ENCODE measurements around the gene YWHAB.

YWHAB gene

DNA sequence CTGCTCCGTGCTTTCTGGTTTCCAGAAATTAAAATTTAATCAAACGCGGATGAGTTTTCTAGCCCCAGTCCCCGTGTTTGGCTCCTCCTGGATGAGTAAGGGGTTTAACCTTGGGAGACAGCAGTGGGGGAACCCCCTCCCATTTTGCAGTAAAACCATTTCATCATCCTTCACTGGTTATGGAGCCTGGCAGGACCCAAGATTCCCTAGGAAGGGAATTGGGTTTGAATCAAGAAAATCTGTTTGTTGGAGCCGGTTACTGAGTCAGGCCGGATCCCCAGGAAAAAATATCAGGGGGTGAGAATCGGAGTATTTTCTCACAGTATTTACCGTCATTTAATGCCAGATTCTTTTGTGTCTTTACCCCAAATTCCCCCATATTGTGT lies 754 bp downstream of the YWHAB start:
- in situ Hi-C loops (cut with HindIII; ENCODE audit: low pct_unique_long_range_greater_than_20kb, low sequenced_read_pairs): no loop called here
- no peak for DNase-seq (ENCODE audit: low read depth in 1 of 2, low spot score in 1 of 2)
- no peak for TF ChIP-seq JUND (IDR thresholded peaks at IDR 0.05; ENCODE audit: low read depth)

DNA sequence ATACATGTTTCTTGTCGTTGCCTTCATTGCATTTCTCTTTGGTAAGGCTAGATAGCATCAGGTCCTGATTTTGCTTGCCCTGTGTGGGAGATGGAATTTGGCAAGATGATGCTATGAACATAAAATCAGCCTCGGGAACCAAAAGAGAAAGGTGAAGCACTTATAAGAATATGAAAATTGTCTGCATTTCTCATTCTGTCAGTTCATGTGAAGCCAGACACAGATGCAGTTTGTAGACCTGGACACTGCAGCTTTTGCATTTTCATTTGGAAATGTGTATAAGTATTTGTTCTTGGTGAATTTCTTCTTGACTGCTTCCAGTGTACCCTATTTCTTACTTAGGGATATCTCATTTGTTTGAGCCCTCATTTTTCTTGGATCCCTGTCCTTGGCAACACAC lies 1.3 kb downstream of the YWHAB start:
- in situ Hi-C loops (cut with HindIII; ENCODE audit: low pct_unique_long_range_greater_than_20kb, low sequenced_read_pairs): no loop called here
- no peak for DNase-seq (ENCODE audit: low read depth in 1 of 2, low spot score in 1 of 2)
- TF ChIP-seq JUND (IDR thresholded peaks at IDR 0.05; ENCODE audit: low read depth): no peak

GRCh38 chr20:44887466-44887865 lies 2.0 kb downstream of the YWHAB start:
- DNase-seq (ENCODE audit: low read depth in 1 of 2, low spot score in 1 of 2): no peak
- TF ChIP-seq JUND (IDR thresholded peaks at IDR 0.05; ENCODE audit: low read depth): no peak
- in situ Hi-C loops (cut with HindIII; ENCODE audit: low pct_unique_long_range_greater_than_20kb, low sequenced_read_pairs): no loop called here

DNA sequence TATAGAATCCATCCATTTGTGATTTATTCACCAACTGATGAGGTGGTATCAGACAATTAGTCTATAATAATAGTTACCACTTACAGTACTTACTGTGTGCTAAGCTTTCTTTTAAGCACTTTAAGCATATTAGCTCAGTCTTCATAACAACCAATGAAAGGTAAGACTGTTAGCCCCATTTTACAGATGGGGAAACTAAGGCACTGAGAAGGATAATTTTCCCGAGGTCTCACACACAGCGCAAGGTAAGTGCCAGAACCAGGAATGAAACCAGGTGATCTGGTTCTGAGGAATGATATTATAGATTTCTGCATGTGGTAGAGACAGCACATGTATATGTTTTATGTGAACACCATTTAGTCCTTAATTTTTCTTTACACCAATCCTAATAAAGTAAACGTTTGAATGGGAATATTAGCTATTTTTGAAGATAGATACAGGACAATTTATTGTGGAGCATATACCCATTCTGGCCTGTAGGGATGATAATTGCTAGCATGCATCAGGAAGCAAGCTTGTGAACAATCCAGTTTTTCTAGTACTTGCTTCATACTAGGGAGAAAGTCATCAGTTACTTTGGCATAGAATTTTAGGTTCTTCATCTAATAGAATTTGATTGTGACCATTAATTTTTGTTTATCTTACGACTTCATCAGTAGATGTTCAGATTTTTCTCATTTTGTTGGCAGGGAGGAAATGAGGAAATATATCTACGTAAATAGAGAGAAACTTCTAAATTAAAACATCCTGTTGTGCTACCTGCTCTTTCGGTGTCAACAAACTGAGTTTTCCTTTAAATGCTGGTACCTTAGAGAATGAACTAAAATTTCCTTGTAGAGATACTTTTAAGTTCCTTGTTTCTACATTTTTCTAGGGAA lies 3.0 kb downstream of the YWHAB start:
- in situ Hi-C loops (cut with HindIII; ENCODE audit: low pct_unique_long_range_greater_than_20kb, low sequenced_read_pairs): no loop called here

DNA sequence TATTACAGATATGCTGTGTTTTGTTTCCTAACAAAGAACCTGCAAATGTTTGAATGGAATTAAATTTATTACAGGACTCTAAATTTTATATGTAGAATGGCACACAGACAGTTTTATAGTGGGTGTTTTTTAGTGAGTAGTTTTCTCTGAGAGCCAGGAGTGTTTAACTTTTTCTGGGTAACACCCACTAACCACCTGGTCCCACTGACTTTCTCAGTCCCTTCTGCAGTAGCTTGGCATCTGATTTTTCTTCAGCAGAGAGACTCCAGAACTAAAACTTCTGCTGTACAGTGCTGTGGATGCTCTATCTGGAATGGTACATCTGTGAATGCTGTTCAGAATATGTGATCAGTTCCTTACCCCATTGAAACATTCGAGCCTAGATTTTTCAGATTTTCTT lies 6.3 kb downstream of the YWHAB start:
- in situ Hi-C loops (cut with HindIII; ENCODE audit: low pct_unique_long_range_greater_than_20kb, low sequenced_read_pairs): no loop called here
- DNase-seq (ENCODE audit: low read depth in 1 of 2, low spot score in 1 of 2): no peak
- TF ChIP-seq JUND (IDR thresholded peaks at IDR 0.05; ENCODE audit: low read depth): no peak

More for the DNA sequence above, 3.0 kb downstream of the YWHAB start:
- peak; percentile 59 to 85 for DNase-seq (ENCODE audit: low read depth in 1 of 2, low spot score in 1 of 2)
- TF ChIP-seq JUND (IDR thresholded peaks at IDR 0.05; ENCODE audit: low read depth): no peak

DNA sequence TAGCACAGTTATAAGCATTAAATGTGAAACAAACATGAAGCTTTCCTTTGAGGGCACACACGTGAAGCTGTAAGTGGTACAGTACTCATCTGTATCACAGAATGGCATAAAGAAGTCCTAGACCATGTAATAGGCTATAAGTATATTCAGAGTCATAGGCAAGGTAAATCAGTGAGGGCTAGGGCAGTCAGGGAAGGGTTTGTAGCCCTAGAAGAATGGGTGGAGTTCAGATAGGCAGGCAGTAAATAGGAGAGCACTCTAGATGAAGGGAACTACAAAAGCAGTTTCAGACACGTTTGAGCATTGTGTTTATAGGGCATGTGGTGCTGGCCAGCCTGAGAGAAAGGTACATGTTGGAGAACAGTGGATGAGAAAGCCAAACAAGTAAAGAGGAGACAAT lies 9.5 kb downstream of the YWHAB start:
- no peak for TF ChIP-seq JUND (IDR thresholded peaks at IDR 0.05; ENCODE audit: low read depth)
- in situ Hi-C loops (cut with HindIII; ENCODE audit: low pct_unique_long_range_greater_than_20kb, low sequenced_read_pairs): no loop called here

GRCh38 chr20:44896583-44896982 lies 11.1 kb downstream of the YWHAB start:
- no peak for DNase-seq (ENCODE audit: low read depth in 1 of 2, low spot score in 1 of 2)
- in situ Hi-C loops (cut with HindIII; ENCODE audit: low pct_unique_long_range_greater_than_20kb, low sequenced_read_pairs): no loop called here
- no peak for TF ChIP-seq JUND (IDR thresholded peaks at IDR 0.05; ENCODE audit: low read depth)

More for the DNA sequence above, 9.5 kb downstream of the YWHAB start:
- DNase-seq (ENCODE audit: low read depth in 1 of 2, low spot score in 1 of 2): no peak

DNA sequence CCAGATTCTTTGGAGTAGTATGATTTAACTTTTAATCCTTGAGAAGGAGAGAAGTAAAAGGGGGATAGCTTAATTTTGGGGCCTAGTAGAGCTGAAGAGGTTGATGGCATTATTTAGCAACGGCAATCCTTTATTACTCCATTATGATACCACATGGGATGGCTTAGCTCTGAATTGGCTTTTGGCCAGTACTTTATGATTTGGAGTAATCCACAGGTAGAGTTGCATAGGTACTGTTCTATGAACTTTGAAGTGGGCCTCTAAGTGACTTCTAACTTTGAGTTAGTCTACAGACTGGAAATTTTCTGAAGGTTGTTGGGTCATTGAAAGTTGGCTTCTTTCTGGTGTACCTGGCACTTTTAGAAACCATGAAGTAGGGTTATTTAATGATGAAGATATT lies 11.6 kb downstream of the YWHAB start:
- in situ Hi-C loops (cut with HindIII; ENCODE audit: low pct_unique_long_range_greater_than_20kb, low sequenced_read_pairs): no loop called here
- no peak for DNase-seq (ENCODE audit: low read depth in 1 of 2, low spot score in 1 of 2)
- TF ChIP-seq JUND (IDR thresholded peaks at IDR 0.05; ENCODE audit: low read depth): no peak

- in situ Hi-C loops (cut with HindIII; ENCODE audit: low pct_unique_long_range_greater_than_20kb, low sequenced_read_pairs): no loop called here
- DNase-seq (ENCODE audit: low read depth in 1 of 2, low spot score in 1 of 2): no peak
- no peak for TF ChIP-seq JUND (IDR thresholded peaks at IDR 0.05; ENCODE audit: low read depth)
Observed at GRCh38 chr20:44900231-44900854, 14.8 kb downstream of the YWHAB start.

GRCh38 chr20:44901974-44902373 lies 16.5 kb downstream of the YWHAB start:
- in situ Hi-C loops (cut with HindIII; ENCODE audit: low pct_unique_long_range_greater_than_20kb, low sequenced_read_pairs): no loop called here
- no peak for TF ChIP-seq JUND (IDR thresholded peaks at IDR 0.05; ENCODE audit: low read depth)
- no peak for DNase-seq (ENCODE audit: low read depth in 1 of 2, low spot score in 1 of 2)

DNA sequence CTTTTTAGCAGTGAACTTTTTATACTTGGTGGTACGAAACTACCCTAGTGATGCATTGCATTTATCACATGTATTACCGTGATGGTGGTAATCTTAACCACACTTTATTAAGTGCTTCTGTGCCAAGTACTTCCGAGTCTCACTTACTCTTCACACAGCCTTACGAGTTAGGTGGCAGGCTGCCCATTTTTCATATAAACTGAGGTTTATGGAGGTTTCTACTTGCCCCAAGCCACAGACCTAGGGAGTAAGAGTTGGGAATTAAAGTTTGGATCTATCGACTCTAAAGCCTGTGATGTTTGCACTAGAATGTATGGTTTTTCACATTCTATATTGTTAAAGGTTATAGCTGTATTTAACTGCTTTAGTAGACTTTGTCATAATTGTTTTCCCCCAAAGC lies 18.9 kb downstream of the YWHAB start:
- in situ Hi-C loops (cut with HindIII; ENCODE audit: low pct_unique_long_range_greater_than_20kb, low sequenced_read_pairs): no loop called here
- no peak for DNase-seq (ENCODE audit: low read depth in 1 of 2, low spot score in 1 of 2)
- no peak for TF ChIP-seq JUND (IDR thresholded peaks at IDR 0.05; ENCODE audit: low read depth)

GRCh38 chr20:44908987-44909871 lies 23.7 kb downstream of the YWHAB start:
- TF ChIP-seq JUND (IDR thresholded peaks at IDR 0.05; ENCODE audit: low read depth): no peak
- in situ Hi-C loops (cut with HindIII; ENCODE audit: low pct_unique_long_range_greater_than_20kb, low sequenced_read_pairs): no loop called here
- no peak for DNase-seq (ENCODE audit: low read depth in 1 of 2, low spot score in 1 of 2)
